CD4-positive, alpha-beta T cell treated with Interleukin-6 at 100 ng/mL for 8 hours (primary cell): ENCODE results near the gene POU2F1.
"Not testable (repeated sequence)": the region's sequence is repeated elsewhere in the genome, so short reads cannot be mapped to it uniquely, and the experiment has no call there.

Experiments used
- DNase-seq: peaks from one replicate; pipeline ENCODE4 v3.0.0-alpha.2; 2020; ENCODE audit warnings: mixed read lengths, low spot score

Gene POU2F1

DNA sequence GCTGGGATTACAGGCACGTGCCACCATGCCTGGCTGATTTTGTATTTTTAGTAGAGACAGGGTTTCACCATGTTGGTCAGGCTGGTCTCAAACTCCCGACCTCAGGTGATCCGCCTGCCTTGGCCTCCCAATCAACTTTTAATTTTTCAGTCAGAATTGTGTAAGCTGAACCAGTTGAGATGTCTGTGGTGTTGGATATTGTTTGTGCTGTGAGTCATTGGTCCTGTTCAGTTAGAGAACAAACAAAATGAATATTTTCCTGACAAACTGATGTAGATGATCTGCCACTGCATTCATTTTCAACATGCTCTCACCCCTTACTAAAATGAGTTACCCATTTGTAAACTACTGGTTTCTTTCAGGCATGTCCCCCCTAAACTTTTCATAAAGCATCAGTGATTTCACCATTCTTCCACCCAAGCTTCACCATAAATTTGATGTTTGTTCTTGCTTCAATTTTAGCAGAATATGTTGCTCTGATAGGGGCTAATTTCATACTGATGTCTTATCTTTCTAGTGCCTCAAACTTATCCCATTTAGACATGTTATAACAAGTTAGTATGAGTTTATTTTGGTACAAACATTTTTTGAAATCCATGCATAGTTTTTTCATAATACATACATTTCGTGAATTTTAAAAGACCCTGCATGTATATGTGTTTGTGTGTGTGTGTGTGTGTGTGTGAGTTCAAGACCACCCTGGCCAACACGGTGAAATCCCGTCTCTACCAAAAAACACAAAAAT, 15.2 kb upstream of the POU2F1 start:
- DNase-seq = not testable (repeated sequence)

DNA sequence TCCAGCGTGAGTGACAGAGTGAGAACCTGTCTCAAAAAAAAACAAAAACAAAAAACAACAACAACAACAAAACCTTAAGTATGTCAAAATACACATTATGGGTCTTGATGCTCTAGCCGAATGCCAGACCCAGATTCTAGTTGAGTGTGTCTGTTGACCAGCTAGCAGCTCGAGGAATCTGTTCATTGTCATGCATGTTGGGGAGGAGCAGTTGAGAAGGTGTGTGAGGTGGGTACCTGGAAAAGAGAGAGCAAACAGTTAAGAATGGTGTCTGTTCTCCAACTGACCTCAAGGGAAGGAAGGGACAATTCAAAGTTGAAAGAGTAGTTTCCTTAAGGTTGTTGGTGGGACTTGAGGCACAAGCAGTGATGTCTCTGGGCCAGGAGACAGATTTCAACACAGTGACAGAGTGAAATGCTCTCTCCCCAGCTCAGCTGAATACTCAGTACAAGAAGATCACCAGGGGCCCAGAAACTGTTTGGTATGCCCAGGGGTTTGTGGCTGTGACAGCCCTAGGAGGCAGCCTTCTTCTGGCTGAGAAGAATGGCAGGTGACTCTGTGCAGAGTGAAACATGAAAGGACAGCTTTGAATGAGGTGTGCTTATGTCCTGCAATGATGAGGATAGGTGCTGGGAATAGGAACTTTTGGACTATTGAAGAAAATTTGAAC, 14.4 kb upstream of the POU2F1 start:
- DNase-seq = no peak

DNA sequence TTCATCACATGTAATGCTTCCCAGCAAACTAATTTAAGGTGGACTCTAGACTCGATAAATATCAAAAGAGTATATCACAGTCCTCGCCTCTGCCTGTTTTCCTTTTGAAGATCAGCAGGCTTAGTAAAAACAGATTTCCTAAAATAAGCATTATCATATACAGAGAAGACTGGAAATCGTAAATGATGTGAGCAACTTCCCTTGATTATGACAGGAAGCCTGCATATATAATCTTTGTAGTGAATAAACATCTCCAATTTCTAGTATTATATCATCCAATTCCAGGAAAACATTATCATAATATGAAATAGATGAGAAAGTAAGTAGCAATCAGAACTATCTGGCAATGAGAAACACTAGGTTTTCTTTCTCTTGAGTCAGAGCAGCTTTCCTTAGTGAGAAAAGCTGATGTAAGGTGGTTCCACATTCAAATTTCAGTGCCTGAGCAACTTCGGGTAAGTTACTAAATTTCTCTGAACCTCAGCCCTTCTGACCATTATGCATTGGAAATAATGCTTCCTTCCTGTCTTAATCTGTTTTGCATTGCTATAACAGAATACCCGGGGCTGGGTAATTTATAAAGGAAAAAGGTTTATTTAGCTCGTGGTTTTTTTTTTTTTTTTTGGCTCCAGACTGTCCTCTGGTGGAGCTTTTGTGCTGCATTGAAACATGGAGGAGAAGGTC, 12.6 kb upstream of the POU2F1 start:
- no peak for DNase-seq

DNA sequence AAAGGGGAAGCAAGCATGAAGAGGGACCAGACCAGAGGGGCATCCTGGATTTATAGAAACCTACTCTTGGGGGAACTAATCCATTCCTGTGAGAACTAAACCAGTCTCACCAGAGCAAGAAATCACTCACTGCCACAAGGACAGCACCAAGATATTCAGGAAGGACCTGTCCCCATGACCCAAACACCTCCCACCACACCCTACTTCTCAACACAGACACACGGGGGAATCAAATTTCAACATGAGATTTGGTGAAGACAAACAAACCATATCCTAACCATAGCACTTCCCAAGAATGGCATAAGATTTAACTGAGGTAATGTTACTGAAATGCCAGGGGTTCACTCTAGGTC, 12.1 kb upstream of the POU2F1 start:
- DNase-seq = no peak

DNA sequence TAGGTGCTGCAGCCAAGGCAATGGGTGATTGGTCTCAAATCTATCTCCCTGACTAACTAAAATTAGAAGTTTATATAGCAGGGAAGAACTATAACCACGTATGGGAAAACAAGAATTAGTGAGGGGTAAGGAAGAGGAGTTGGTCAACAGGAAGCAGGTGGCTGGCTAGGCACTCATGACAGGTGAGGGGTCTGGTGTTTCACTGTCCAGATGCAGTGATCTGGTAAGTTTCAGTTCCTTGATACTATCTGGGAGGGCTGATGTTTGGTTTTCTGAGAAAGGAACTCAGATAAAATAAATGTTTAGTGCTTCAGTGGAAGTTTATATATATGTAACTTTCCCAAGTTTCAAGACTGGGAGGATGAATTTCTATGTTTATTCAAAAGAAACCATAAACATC, 11.6 kb upstream of the POU2F1 start:
- DNase-seq = no peak

DNA sequence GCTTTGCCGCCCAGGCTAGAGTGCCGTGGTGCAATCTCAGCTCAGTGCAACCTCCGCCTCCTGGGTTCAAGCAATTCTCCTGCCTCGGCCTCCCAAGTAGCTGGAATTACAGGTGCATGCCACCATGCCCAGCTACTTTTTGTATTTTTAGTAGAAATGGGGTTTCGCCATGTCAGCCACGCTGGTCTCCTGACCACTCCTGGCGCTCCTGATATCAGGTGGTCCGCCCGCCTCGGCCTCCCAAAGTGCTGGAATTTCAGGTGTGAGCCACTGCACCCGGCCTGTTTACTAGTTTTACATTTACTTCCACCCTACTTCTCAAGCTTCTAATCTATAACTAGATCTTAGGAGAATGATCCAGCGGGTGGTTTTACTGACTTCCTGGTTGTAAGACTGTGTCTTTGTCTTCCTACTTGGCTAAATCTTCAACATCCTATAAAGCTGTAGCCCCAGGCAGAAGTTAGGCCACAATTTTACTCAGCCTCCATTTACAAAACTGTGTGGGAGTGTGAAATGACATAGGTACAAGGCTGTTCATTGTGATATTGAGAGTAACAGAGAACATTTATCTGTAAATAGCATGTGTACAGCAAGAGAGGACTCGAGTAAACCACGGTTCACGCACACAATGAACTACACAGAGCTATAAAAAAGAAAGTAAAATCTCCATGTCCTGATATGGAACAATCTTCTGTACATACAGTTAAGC, 9.6 kb upstream of the POU2F1 start:
- no peak for DNase-seq

DNA sequence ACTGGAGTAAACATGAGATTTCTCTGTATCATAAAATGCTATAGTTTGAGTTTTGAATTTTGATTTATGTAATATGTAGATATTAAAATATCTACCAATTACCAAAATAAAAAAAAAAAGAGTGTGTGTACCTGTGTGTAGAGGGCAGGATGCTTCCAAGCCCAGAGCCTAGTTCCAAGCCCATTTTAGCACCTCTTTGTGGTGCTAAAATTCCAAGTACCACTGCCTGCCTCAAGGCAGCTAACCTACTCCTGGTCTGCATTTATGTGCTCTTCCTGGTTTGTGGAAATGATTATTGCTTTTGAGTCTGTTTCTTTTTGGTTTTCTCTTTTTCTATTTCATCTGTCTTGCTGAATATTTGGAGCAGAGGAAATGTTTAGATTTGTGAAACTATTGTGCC, 8.7 kb upstream of the POU2F1 start:
- DNase-seq = no peak

DNA sequence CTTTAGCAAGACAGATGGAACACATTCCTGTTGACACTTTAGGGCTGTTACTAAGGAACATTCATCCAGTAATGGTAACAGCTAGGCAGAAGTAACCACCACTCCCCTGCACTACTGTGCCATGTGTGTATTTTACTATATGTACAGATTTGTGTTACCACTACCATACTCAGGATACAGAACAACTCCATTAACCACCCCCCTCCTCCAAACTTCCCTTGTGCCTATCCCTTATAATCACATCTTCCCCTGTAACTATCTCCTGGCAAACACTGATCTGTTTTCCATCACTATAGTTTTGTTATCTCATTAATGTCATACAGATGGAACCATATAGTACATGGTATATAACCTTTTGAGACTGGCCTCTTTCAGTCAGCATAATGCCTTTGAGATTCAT, 3.9 kb upstream of the POU2F1 start:
- DNase-seq = no peak

DNA sequence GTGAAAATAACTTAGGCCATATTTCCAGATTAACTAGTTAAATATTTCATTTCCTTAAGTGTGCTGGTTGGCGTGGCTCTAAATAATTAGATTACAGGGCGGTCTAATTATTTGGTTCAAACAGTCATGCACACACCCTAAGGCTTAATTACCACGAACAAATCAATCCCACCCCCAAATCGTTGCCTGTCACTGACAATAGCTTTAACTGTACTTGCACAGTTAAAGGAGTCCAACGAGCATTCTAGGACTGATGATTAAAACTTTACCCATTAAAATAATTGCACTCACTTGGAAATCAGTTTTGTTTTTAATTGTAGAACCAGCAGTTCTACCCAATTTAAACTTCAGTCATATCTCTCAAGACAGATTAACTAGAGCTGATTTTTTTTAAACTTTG, 1.5 kb upstream of the POU2F1 start:
- no peak for DNase-seq

DNA sequence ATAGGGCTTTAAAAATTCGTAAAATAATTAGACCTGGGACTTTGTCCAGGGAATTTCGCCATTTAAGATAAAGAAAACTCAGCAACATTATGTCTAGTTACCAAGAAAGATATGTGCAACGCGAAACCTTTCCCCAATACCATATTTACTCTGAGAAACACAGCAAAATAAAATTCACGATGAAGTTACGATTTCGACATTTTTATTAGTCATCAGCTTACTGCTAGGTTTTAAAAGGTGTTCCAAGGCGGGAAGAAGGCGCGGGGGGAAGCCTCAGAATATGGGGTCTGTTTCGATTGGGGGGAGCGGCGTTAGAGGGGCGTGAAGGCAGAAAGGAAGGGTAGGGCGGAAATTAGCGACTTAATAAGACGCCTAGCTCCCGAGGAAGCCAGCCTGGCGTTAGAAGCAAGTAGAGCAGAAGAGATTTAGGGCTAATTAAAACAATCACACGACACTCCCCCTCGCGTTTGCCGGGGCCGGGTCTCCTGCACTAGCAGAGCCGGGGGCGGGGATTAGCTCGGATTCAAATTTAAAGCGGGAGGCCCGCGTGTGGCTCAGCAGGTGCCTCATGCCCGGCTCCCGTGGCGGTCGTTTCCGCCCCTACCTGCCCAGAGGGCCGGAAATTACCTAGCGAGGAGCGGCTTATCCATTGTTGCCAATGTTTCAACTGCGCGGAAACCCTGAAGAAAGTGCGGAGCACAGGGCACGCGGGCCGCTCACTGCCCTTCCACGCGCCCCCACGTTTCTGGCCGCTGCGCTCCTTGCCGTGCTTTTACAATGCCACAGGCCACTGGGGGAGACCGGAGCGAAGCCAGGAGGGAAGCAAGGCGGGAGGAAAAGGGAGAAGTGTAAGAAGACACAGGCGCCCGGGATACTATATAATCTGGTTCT, 795 bp upstream of the POU2F1 start:
- DNase-seq = peak; percentile 90

DNA sequence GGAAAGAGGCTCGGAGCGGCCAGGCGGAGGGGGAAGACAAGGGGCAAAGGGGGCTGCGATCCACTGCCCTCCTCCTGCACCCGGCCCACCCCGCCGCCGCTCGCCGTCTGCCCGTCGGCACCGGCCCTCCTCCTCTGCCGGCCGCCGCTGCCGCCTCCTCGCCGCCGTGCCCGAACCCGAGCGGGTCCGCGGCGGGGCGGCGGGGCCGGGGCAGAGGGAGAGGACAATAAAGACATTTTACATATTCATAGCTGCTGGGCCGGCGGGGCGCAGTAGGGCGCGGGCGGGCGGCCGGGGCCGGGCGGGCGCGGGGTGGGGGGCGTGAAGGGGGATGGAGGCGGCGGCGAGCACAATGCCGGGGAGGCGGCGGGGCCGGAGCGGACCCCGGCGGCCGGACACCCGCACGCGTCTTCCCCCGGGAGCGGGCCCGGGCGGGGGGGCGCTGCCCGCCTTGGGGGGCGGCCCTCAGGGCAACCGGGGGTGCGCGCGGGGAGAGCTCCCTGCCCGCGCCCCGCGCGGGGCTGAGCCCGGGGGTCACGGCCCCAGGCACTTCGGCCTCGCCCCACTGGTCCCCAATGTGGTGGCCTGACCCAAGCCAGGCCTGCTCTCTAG, 546 bp downstream of the POU2F1 start:
- no peak for DNase-seq

DNA sequence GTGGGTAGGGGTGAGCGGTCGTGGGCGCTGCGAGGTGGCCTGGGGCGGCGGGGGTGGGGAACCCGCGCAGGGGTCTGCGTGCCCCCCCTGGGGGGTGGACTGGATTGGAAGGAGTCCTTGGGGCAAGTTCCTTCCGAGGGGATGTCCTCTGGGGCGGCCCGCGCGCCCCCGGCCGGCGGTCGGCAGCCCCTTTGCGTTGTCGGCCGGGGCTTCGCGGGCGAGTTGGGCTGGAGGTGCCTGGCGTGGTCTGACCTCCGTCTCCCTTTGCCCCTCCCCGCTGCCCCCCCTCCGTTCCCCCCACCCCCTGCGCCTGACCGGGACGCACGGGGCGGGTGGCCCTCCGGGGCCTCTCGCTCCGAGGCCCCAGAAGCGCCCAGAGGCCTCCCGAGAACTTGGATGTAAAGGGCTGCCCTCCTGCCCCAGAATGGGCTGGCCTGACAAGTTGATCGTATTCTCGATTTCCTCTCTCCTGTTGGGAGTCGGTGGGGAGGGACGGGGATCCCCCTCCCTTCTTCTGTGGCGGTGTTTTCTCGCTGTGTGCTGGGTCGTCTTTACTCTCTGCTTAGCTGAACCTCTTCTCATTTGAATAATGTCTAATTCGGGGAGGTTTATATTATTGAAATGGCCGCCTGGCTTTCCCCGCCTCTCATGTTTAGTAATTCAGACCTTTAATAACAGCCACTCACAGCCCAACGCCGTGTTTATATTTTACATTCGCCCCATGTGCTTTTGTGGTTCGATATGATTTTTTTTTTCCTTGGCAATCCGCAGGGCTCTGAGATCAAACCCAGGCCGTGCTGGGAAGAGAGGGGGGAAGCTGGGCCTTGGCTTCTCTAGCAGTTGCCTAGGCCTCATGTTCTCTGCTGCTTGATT, 1.3 kb downstream of the POU2F1 start:
- peak; percentile 66 for DNase-seq

DNA sequence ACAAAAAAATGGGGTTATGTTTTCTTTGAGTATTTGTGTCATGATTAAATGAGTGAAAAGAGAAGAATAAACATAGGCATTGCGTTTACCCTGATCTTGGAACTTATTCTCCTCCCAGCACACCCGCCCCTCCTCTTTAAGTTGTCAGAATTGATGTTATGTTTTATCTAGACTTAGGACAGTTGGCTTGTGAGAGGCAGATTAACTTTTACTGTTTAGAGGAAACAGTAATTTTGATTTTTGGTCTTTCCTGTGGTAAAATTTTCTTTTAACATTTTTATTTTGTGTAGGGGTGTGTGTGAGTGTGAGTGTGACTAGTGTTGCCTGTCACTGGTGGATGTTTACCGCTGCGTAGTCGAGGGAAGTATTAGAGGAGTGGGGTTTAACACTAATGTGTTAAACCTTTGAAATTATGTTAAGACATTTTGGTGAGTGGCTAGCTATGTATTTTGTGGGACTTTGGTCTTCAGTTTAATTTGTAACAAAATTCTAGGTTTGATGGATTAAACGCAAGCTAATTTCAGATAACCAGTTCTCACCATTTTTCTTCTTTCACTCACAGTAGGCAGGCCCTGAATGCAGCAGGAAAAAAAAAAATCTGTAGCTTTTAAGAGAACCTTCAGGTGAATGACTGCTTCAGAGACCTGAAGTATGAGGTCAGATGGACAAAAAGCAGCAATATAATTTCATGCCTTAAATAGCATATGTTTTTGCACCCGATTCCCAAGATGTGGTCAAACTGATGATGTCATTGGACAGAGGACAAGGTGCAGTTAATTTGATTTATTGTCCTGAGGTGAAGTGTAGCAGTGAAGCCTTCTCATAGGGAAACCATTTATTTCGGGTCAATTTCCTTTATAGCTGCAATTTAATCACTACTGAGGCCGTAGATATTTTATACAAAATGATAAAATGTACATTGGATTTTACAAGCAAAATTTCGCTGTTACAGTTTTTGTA, 2.7 kb downstream of the POU2F1 start:
- DNase-seq = no peak

DNA sequence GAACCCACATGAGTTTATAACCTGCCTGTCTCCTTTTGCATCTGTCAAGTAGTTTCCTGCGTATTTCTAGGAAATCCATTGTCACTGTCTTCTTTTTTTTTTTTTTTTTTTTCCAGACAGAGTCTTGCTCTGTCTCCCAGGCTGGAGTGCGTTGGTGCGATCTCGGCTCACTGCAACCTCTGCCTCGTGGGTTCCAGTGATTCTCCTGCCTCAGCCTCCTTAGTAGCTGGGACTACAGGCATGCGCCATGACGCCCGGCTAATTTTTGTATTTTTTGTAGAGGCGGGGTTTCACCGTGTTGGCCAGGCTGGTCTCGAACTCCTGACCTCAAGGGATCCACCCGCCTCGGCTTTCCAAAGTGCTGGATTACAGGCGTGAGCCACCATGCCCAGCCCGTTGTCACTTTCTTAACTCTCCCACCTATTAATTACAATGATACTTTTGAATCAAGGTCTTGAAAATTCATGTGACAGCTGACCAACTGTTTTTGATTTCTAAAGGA, 4.1 kb downstream of the POU2F1 start:
- DNase-seq = not testable (repeated sequence)

DNA sequence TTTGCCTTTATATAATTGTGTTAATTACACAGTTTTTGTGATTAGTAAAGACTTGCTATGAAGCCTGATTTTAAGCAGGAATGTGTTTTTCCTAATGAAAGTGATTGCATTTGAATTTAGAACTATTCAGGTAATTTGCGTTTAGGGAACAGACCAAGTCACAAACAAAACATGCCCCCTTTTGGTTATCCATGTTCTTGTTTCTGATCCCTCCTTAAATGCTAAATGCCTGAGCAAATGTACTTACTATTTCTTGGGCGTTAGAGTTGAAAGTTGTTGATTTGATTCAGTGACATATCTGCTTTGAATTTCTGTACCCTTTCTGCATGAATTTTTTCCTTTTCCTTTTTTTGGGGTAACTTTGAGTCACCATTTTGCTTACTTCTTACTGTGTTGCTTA, 5.2 kb downstream of the POU2F1 start:
- no peak for DNase-seq

DNA sequence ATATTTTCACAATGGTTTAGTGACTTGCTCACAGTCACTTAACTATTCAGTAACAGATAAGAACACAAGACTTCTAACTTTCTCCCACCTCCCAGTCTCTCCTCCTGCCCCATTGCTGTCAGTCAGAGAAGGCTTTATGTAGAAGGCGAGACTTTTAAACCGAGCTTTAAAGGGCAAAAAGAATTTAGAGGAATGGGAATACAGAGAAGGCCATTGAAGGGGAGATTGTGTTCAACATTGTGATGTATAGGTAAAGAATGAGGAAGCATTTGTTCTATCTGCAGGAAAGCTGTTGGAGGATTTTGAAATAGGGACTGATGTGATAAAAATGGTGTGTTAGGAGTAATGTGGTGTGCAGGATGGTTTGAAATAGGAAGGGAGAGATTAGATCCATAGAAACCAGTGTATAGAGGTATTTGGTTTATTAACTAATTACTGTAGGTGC, 7.3 kb downstream of the POU2F1 start:
- no peak for DNase-seq

DNA sequence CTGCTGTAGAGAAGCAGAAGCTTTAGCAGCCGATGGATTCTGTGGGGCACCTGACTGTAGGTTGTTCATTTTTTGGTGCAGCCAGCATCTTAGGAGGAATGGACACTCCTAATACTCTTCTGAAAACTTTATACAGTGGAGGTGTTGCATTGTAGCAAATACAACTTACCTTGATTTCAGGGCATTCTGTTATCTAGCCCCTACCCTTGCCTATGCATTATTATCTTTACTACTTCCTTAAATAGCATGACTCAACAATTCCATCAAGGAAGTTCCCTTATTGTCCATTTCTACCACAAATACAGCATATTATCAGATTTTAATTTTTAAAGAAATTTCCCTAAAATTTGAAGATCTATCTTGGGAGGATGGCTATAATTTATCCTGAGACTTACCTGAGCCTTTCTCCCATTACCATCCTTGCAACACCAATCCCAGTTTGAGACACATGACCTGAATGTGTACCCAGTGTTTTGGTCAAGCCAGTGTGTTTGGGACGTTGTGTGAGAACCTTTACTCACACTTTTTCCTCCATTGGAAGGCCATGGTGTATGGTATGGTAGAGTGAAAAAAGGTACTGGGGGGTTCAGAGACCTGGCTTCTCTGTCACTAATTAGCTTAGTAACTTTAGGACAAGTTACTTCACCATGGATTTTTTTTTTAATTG, 9.2 kb downstream of the POU2F1 start:
- DNase-seq = no peak

DNA sequence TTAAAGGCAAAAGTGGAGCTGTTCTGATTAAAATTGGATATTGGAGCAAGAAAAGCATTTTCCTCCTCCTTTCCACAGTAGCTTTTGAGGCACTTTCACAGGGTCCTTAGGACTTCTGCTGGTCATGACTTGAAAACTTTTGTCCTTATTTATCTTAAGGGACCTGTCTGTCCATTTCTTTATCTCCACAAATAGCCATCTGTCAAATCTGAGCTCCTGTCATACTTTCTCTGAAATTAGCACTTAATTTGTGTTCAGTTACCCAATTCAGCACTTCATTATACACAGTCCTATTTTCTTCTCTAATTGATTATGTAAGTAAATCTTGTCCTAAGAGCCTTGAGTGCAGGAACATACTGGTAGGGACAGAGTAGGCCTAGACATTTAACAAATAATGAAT, 9.8 kb downstream of the POU2F1 start:
- no peak for DNase-seq
